ENCODE data around the gene MND1.

DNA sequence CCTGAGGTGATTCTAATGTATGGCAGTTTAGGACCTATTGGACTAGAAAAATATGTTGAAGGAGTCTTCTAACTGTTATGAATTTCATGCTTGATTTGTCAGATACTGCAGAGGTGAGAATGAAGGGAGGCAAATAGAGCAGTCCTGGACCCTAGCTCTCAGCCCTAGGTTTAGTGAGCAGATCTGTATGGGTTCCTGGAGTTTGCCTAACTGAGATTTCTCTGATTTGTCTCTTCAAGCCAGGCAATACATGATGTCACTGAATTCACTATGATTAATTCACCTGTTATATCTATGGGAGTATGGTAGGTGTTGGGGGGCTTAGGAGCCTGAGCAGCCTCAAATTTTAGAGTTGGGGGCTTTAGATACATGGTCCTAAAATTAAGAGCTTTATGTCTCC, 2.6 kb downstream of the MND1 start:
- TF ChIP-seq EZH2phosphoT487 (IDR thresholded peaks at IDR 0.05; ENCODE audit: insufficient read depth, low read depth) (no peak), EZH2 (IDR thresholded peaks at IDR 0.05; ENCODE audit: insufficient read depth, poor library complexity, severe bottlenecking) (no peak)
